HuH-7.5 (cell line): ENCODE data around the gene CFAP61.

Source experiments
- DNase-seq: peaks from one replicate; pipeline ENCODE4 v3.0.0; 2011; ENCODE audit warnings: low spot score

CFAP61 gene

GRCh38 chr20:20174089-20174835 is 121.9 kb downstream of the CFAP61 start:
- no peak for DNase-seq

- DNase-seq: no peak
These were observed 129.0 kb downstream of the CFAP61 start for GRCh38 chr20:20181322-20181721.

- no peak for DNase-seq
These were observed 131.8 kb downstream of the CFAP61 start for GRCh38 chr20:20184149-20184548.

GRCh38 chr20:20184706-20185105 is 132.4 kb downstream of the CFAP61 start:
- DNase-seq: no peak

GRCh38 chr20:20188647-20189046 is 136.3 kb downstream of the CFAP61 start:
- DNase-seq: no peak

- no peak for DNase-seq
These were observed 140.0 kb downstream of the CFAP61 start for GRCh38 chr20:20192366-20192765.

GRCh38 chr20:20195021-20195705 is 142.8 kb downstream of the CFAP61 start:
- DNase-seq: no peak

GRCh38 chr20:20196610-20197009 is 144.3 kb downstream of the CFAP61 start:
- no peak for DNase-seq

- DNase-seq: no peak
These were observed 145.7 kb downstream of the CFAP61 start for GRCh38 chr20:20198011-20198410.

- DNase-seq: no peak
These were observed 147.2 kb downstream of the CFAP61 start for GRCh38 chr20:20199361-20200160.

GRCh38 chr20:20201124-20201523 is 148.8 kb downstream of the CFAP61 start:
- no peak for DNase-seq

GRCh38 chr20:20201639-20202038 is 149.3 kb downstream of the CFAP61 start:
- no peak for DNase-seq

GRCh38 chr20:20202768-20203167 is 150.4 kb downstream of the CFAP61 start:
- no peak for DNase-seq

GRCh38 chr20:20203784-20204183 is 151.5 kb downstream of the CFAP61 start:
- DNase-seq: no peak

- DNase-seq: no peak
These were observed 151.9 kb downstream of the CFAP61 start for GRCh38 chr20:20204256-20204655.

- DNase-seq: no peak
These were observed 153.0 kb downstream of the CFAP61 start for GRCh38 chr20:20205141-20205861.

GRCh38 chr20:20205862-20206236 is 153.5 kb downstream of the CFAP61 start:
- DNase-seq: no peak

GRCh38 chr20:20206788-20207187 is 154.5 kb downstream of the CFAP61 start:
- DNase-seq: no peak

- no peak for DNase-seq
These were observed 155.0 kb downstream of the CFAP61 start for GRCh38 chr20:20207291-20207690.

GRCh38 chr20:20207872-20208271 is 155.5 kb downstream of the CFAP61 start:
- no peak for DNase-seq

- no peak for DNase-seq
These were observed 157.4 kb downstream of the CFAP61 start for GRCh38 chr20:20209684-20210083.

GRCh38 chr20:20210327-20210726 is 158.0 kb downstream of the CFAP61 start:
- DNase-seq: no peak
